ENCODE measurements around the gene MDM1.

DNA sequence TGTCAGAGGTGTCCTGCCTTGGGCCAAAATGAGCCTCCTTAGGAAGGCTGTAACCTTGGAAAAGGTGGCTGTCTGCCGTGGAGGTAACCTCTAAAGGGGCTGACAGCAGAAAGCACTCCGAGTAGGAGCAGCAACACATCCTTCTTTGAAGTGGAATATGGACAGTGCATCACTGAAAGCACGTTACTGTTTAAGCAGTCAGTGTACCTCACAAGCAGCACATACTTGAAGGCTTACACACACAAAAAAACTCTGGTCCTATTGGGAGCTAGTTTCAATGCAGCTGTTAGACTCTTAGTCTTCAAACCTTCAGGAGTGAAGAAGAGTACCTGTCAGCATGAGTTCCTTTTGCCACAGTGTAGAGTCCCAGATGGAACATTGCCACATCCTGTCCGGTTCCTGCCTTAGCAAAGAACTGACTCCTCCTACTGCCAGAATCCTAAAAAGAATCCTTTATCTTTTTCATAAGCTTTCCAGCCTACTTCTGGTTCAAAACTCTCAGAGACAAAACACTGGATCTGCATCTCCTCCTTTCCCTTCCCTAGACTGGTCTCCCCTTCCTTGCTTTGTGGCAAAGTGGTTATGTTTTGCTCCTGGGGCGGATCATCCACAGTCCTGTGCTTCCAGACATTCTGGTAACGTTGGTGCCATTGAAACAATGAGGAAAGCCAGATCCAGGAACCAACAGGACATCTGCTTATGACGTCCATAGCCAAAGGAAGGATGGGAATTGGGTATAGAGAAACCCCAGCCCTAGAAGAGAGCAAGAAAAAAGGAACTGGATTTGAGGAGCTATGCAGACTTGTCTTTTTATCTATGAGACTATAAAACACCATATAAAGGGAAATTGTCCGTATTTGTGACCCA, 8.5 kb upstream of the MDM1 start:
- TF ChIP-seq GLIS3 (CRISPR knock-in tag; IDR thresholded peaks at IDR 0.05) (no peak), ZFP3 (CRISPR knock-in tag; IDR thresholded peaks at IDR 0.05) (no peak), PPARA (CRISPR knock-in tag; IDR thresholded peaks at IDR 0.05; ENCODE audit: borderline replicate concordance) (no peak), TCF4 (CRISPR knock-in tag; IDR thresholded peaks at IDR 0.05; ENCODE audit: borderline replicate concordance) (no peak), TOX (CRISPR knock-in tag; IDR thresholded peaks at IDR 0.05; ENCODE audit: borderline replicate concordance) (no peak), ZNF8 (CRISPR knock-in tag; IDR thresholded peaks at IDR 0.05) (no peak), OSR1 (CRISPR knock-in tag; IDR thresholded peaks at IDR 0.05) (no peak), ISL1 (CRISPR knock-in tag; IDR thresholded peaks at IDR 0.05) (no peak), ARNTL (CRISPR knock-in tag; IDR thresholded peaks at IDR 0.05; ENCODE audit: borderline replicate concordance, low read depth) (no peak), RARB (CRISPR knock-in tag; IDR thresholded peaks at IDR 0.05) (no peak)
- TF ChIP-seq, protein P1, sequence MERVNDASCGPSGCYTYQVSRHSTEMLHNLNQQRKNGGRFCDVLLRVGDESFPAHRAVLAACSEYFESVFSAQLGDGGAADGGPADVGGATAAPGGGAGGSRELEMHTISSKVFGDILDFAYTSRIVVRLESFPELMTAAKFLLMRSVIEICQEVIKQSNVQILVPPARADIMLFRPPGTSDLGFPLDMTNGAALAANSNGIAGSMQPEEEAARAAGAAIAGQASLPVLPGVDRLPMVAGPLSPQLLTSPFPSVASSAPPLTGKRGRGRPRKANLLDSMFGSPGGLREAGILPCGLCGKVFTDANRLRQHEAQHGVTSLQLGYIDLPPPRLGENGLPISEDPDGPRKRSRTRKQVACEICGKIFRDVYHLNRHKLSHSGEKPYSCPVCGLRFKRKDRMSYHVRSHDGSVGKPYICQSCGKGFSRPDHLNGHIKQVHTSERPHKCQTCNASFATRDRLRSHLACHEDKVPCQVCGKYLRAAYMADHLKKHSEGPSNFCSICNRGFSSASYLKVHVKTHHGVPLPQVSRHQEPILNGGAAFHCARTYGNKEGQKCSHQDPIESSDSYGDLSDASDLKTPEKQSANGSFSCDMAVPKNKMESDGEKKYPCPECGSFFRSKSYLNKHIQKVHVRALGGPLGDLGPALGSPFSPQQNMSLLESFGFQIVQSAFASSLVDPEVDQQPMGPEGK (CRISPR knock-in tag; IDR thresholded peaks at IDR 0.05; ENCODE audit: borderline replicate concordance) = no peak
- TF ChIP-seq, protein P2, sequence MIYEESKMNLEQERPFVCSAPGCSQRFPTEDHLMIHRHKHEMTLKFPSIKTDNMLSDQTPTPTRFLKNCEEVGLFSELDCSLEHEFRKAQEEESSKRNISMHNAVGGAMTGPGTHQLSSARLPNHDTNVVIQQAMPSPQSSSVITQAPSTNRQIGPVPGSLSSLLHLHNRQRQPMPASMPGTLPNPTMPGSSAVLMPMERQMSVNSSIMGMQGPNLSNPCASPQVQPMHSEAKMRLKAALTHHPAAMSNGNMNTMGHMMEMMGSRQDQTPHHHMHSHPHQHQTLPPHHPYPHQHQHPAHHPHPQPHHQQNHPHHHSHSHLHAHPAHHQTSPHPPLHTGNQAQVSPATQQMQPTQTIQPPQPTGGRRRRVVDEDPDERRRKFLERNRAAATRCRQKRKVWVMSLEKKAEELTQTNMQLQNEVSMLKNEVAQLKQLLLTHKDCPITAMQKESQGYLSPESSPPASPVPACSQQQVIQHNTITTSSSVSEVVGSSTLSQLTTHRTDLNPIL (CRISPR knock-in tag; IDR thresholded peaks at IDR 0.05; ENCODE audit: low read depth) = no peak
- TF ChIP-seq, protein P3, sequence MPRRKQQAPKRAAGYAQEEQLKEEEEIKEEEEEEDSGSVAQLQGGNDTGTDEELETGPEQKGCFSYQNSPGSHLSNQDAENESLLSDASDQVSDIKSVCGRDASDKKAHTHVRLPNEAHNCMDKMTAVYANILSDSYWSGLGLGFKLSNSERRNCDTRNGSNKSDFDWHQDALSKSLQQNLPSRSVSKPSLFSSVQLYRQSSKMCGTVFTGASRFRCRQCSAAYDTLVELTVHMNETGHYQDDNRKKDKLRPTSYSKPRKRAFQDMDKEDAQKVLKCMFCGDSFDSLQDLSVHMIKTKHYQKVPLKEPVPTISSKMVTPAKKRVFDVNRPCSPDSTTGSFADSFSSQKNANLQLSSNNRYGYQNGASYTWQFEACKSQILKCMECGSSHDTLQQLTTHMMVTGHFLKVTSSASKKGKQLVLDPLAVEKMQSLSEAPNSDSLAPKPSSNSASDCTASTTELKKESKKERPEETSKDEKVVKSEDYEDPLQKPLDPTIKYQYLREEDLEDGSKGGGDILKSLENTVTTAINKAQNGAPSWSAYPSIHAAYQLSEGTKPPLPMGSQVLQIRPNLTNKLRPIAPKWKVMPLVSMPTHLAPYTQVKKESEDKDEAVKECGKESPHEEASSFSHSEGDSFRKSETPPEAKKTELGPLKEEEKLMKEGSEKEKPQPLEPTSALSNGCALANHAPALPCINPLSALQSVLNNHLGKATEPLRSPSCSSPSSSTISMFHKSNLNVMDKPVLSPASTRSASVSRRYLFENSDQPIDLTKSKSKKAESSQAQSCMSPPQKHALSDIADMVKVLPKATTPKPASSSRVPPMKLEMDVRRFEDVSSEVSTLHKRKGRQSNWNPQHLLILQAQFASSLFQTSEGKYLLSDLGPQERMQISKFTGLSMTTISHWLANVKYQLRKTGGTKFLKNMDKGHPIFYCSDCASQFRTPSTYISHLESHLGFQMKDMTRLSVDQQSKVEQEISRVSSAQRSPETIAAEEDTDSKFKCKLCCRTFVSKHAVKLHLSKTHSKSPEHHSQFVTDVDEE (CRISPR knock-in tag; IDR thresholded peaks at IDR 0.05) = no peak

Measured in SK-N-SH treated with all-trans-retinoic acid at 6 μM for 48 hours (cell line).